ENCODE results near the gene ARHGEF5.
"Not testable (repeated sequence)": the region's sequence is repeated elsewhere in the genome, so short reads cannot be mapped to it uniquely, and the experiment has no call there.

Gene ARHGEF5

GRCh38 chr7:144331996-144332288 is 23.3 kb upstream of the ARHGEF5 start:
- not testable (repeated sequence) for H3K4me1 ChIP-seq (ENCODE audit: control insufficient read depth, insufficient read depth, low read length); H3K27me3 ChIP-seq (ENCODE audit: control insufficient read depth in 1 of 2, insufficient read depth in 2 of 2, low read length in 2 of 2); H3K4me3 ChIP-seq (ENCODE audit: low read length in 2 of 2); H3K27ac ChIP-seq (ENCODE audit: low read length); H3K36me3 ChIP-seq (ENCODE audit: control insufficient read depth in 2 of 2, insufficient read depth in 2 of 2, low read length in 2 of 2); H3K9ac ChIP-seq (ENCODE audit: low read length in 2 of 2); H3K9me3 ChIP-seq (ENCODE audit: control insufficient read depth in 2 of 2, low read length in 2 of 2)

GRCh38 chr7:144348625-144349024 is 6.6 kb upstream of the ARHGEF5 start:
- H3K27me3 ChIP-seq (ENCODE audit: control insufficient read depth in 1 of 2, insufficient read depth in 2 of 2, low read length in 2 of 2); H3K4me1 ChIP-seq (ENCODE audit: control insufficient read depth, insufficient read depth, low read length); H3K9ac ChIP-seq (ENCODE audit: low read length in 2 of 2); H3K4me3 ChIP-seq (ENCODE audit: low read length in 2 of 2); H3K36me3 ChIP-seq (ENCODE audit: control insufficient read depth in 2 of 2, insufficient read depth in 2 of 2, low read length in 2 of 2); H3K9me3 ChIP-seq (ENCODE audit: control insufficient read depth in 2 of 2, low read length in 2 of 2); H3K27ac ChIP-seq (ENCODE audit: low read length): not testable (repeated sequence)

GRCh38 chr7:144351667-144352066 is 3.5 kb upstream of the ARHGEF5 start:
- H3K4me3 ChIP-seq (ENCODE audit: low read length in 2 of 2); H3K9ac ChIP-seq (ENCODE audit: low read length in 2 of 2); H3K36me3 ChIP-seq (ENCODE audit: control insufficient read depth in 2 of 2, insufficient read depth in 2 of 2, low read length in 2 of 2); H3K4me1 ChIP-seq (ENCODE audit: control insufficient read depth, insufficient read depth, low read length); H3K27ac ChIP-seq (ENCODE audit: low read length); H3K27me3 ChIP-seq (ENCODE audit: control insufficient read depth in 1 of 2, insufficient read depth in 2 of 2, low read length in 2 of 2); H3K9me3 ChIP-seq (ENCODE audit: control insufficient read depth in 2 of 2, low read length in 2 of 2): not testable (repeated sequence)

- H3K4me1 ChIP-seq (ENCODE audit: control insufficient read depth, insufficient read depth, low read length); H3K27ac ChIP-seq (ENCODE audit: low read length); H3K9ac ChIP-seq (ENCODE audit: low read length in 2 of 2); H3K36me3 ChIP-seq (ENCODE audit: control insufficient read depth in 2 of 2, insufficient read depth in 2 of 2, low read length in 2 of 2); H3K27me3 ChIP-seq (ENCODE audit: control insufficient read depth in 1 of 2, insufficient read depth in 2 of 2, low read length in 2 of 2); H3K4me3 ChIP-seq (ENCODE audit: low read length in 2 of 2); H3K9me3 ChIP-seq (ENCODE audit: control insufficient read depth in 2 of 2, low read length in 2 of 2): not testable (repeated sequence)
Observed at GRCh38 chr7:144356185-144356584, 983 bp downstream of the ARHGEF5 start.

GRCh38 chr7:144356860-144357259 is 1.7 kb downstream of the ARHGEF5 start:
- H3K27me3 ChIP-seq (ENCODE audit: control insufficient read depth in 1 of 2, insufficient read depth in 2 of 2, low read length in 2 of 2); H3K27ac ChIP-seq (ENCODE audit: low read length); H3K36me3 ChIP-seq (ENCODE audit: control insufficient read depth in 2 of 2, insufficient read depth in 2 of 2, low read length in 2 of 2); H3K4me3 ChIP-seq (ENCODE audit: low read length in 2 of 2); H3K9me3 ChIP-seq (ENCODE audit: control insufficient read depth in 2 of 2, low read length in 2 of 2); H3K9ac ChIP-seq (ENCODE audit: low read length in 2 of 2); H3K4me1 ChIP-seq (ENCODE audit: control insufficient read depth, insufficient read depth, low read length): not testable (repeated sequence)

- H3K27me3 ChIP-seq (ENCODE audit: control insufficient read depth in 1 of 2, insufficient read depth in 2 of 2, low read length in 2 of 2); H3K4me3 ChIP-seq (ENCODE audit: low read length in 2 of 2); H3K36me3 ChIP-seq (ENCODE audit: control insufficient read depth in 2 of 2, insufficient read depth in 2 of 2, low read length in 2 of 2); H3K4me1 ChIP-seq (ENCODE audit: control insufficient read depth, insufficient read depth, low read length); H3K9me3 ChIP-seq (ENCODE audit: control insufficient read depth in 2 of 2, low read length in 2 of 2); H3K9ac ChIP-seq (ENCODE audit: low read length in 2 of 2); H3K27ac ChIP-seq (ENCODE audit: low read length): not testable (repeated sequence)
Observed at GRCh38 chr7:144362061-144362460, 6.9 kb downstream of the ARHGEF5 start.

- not testable (repeated sequence) for H3K4me1 ChIP-seq (ENCODE audit: control insufficient read depth, insufficient read depth, low read length); H3K27me3 ChIP-seq (ENCODE audit: control insufficient read depth in 1 of 2, insufficient read depth in 2 of 2, low read length in 2 of 2); H3K9me3 ChIP-seq (ENCODE audit: control insufficient read depth in 2 of 2, low read length in 2 of 2); H3K4me3 ChIP-seq (ENCODE audit: low read length in 2 of 2); H3K9ac ChIP-seq (ENCODE audit: low read length in 2 of 2); H3K36me3 ChIP-seq (ENCODE audit: control insufficient read depth in 2 of 2, insufficient read depth in 2 of 2, low read length in 2 of 2); H3K27ac ChIP-seq (ENCODE audit: low read length)
Observed at GRCh38 chr7:144365523-144365922, 10.3 kb downstream of the ARHGEF5 start.

- not testable (repeated sequence) for H3K27me3 ChIP-seq (ENCODE audit: control insufficient read depth in 1 of 2, insufficient read depth in 2 of 2, low read length in 2 of 2); H3K4me3 ChIP-seq (ENCODE audit: low read length in 2 of 2); H3K9ac ChIP-seq (ENCODE audit: low read length in 2 of 2); H3K36me3 ChIP-seq (ENCODE audit: control insufficient read depth in 2 of 2, insufficient read depth in 2 of 2, low read length in 2 of 2); H3K9me3 ChIP-seq (ENCODE audit: control insufficient read depth in 2 of 2, low read length in 2 of 2); H3K4me1 ChIP-seq (ENCODE audit: control insufficient read depth, insufficient read depth, low read length); H3K27ac ChIP-seq (ENCODE audit: low read length)
Observed at GRCh38 chr7:144367250-144367649, 12.0 kb downstream of the ARHGEF5 start.

- H3K36me3 ChIP-seq (ENCODE audit: control insufficient read depth in 2 of 2, insufficient read depth in 2 of 2, low read length in 2 of 2); H3K4me3 ChIP-seq (ENCODE audit: low read length in 2 of 2); H3K27ac ChIP-seq (ENCODE audit: low read length); H3K4me1 ChIP-seq (ENCODE audit: control insufficient read depth, insufficient read depth, low read length); H3K27me3 ChIP-seq (ENCODE audit: control insufficient read depth in 1 of 2, insufficient read depth in 2 of 2, low read length in 2 of 2); H3K9me3 ChIP-seq (ENCODE audit: control insufficient read depth in 2 of 2, low read length in 2 of 2); H3K9ac ChIP-seq (ENCODE audit: low read length in 2 of 2): not testable (repeated sequence)
Observed at GRCh38 chr7:144369221-144369620, 14.0 kb downstream of the ARHGEF5 start.

- no peak overlapping the region for H3K9ac ChIP-seq (ENCODE audit: low read length in 2 of 2)
- H3K27me3 ChIP-seq (ENCODE audit: control insufficient read depth in 1 of 2, insufficient read depth in 2 of 2, low read length in 2 of 2) = no peaks in the 10 kb centered on the region
- H3K9me3 ChIP-seq (ENCODE audit: control insufficient read depth in 2 of 2, low read length in 2 of 2) = no peaks in the 10 kb centered on the region
- H3K4me1 ChIP-seq (ENCODE audit: control insufficient read depth, insufficient read depth, low read length) = no peaks in the 10 kb centered on the region
- H3K27ac ChIP-seq (ENCODE audit: low read length) = no peak overlapping the region
- no peak overlapping the region for H3K4me3 ChIP-seq (ENCODE audit: low read length in 2 of 2)
- H3K36me3 ChIP-seq (ENCODE audit: control insufficient read depth in 2 of 2, insufficient read depth in 2 of 2, low read length in 2 of 2) = peaks cover 2 to 7% of the 10 kb centered on the region in 2 donors
Observed at GRCh38 chr7:144378651-144379050, 23.4 kb downstream of the ARHGEF5 start.

GRCh38 chr7:144379776-144380384 is 24.7 kb downstream of the ARHGEF5 start:
- Histone ChIP-seq H3K4me1 (ENCODE audit: control insufficient read depth, insufficient read depth, low read length) (peaks cover 3% of the 10 kb centered on the region), H3K4me3 (ENCODE audit: low read length in 2 of 2) (no peak overlapping the region), H3K9me3 (ENCODE audit: control insufficient read depth in 2 of 2, low read length in 2 of 2) (no peaks in the 10 kb centered on the region), H3K9ac (ENCODE audit: low read length in 2 of 2) (no peak overlapping the region), H3K27me3 (ENCODE audit: control insufficient read depth in 1 of 2, insufficient read depth in 2 of 2, low read length in 2 of 2) (no peaks in the 10 kb centered on the region), H3K36me3 (ENCODE audit: control insufficient read depth in 2 of 2, insufficient read depth in 2 of 2, low read length in 2 of 2) (peaks cover 2 to 7% of the 10 kb centered on the region in 2 donors), H3K27ac (ENCODE audit: low read length) (no peak overlapping the region)

- Histone ChIP-seq H3K9ac (ENCODE audit: low read length in 2 of 2) (no peak overlapping the region), H3K27me3 (ENCODE audit: control insufficient read depth in 1 of 2, insufficient read depth in 2 of 2, low read length in 2 of 2) (no peaks in the 10 kb centered on the region), H3K36me3 (ENCODE audit: control insufficient read depth in 2 of 2, insufficient read depth in 2 of 2, low read length in 2 of 2) (peaks cover 0 to 3% of the 10 kb centered on the region in 2 donors), H3K4me1 (ENCODE audit: control insufficient read depth, insufficient read depth, low read length) (peaks cover 3% of the 10 kb centered on the region), H3K27ac (ENCODE audit: low read length) (no peak overlapping the region), H3K4me3 (ENCODE audit: low read length in 2 of 2) (no peak overlapping the region), H3K9me3 (ENCODE audit: control insufficient read depth in 2 of 2, low read length in 2 of 2) (no peaks in the 10 kb centered on the region)
Observed at GRCh38 chr7:144384071-144384470, 28.9 kb downstream of the ARHGEF5 start.

Data from stomach smooth muscle (tissue), 2 donors.